ENCODE results near the gene NCAPD2. TPM values are rescaled to one million over a fixed set of nuclear protein-coding genes. Genes with fewer than 3 reads are reported as not detected.

The NCAPD2 gene
- total RNA-seq, 2 donors from 2014 or later: 35.9 to 94.1 TPM

DNA sequence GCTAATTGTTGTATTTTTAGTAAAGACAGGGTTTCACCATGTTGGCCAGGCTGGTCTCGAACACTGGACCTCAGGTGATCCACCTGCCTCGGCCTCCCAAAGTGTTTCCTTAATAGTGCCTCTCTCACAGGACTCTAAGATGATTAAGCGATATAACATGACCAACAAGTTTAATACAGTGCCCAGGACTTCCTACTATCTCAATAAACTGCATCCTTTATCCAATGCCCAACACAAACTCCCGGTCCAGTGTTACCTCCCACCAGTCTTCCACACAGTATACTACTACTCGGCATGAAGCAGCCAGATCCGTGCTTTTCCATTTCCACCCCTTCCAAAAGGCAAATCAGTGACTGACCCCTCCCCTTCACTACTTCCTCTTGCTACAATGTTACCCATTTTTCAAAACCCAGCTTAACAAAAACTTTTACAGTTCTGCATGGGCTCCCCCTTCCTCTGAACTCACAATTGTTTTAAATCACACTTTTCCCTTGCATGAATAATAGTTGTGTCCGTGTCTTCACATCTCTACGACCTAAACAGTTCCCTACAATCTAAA, 73.3 kb downstream of the NCAPD2 start:
- peak overlapping the region; percentile 92 to 97 for H3K9ac ChIP-seq (ENCODE audit: low read depth in 2 of 2, low read length in 2 of 2)
- H3K27me3 ChIP-seq: no peaks in the 10 kb centered on the region
- DNase-seq: no peak
- intact Hi-C loops (cut with DNase I): no loop called here
- H3K36me3 ChIP-seq: peaks cover 7% of the 10 kb centered on the region
- no peaks in the 10 kb centered on the region for H3K4me1 ChIP-seq
- H3K4me3 ChIP-seq: peak overlapping the region; percentile 80
- H3K9me3 ChIP-seq: no peaks in the 10 kb centered on the region
- TF ChIP-seq, protein P1, sequence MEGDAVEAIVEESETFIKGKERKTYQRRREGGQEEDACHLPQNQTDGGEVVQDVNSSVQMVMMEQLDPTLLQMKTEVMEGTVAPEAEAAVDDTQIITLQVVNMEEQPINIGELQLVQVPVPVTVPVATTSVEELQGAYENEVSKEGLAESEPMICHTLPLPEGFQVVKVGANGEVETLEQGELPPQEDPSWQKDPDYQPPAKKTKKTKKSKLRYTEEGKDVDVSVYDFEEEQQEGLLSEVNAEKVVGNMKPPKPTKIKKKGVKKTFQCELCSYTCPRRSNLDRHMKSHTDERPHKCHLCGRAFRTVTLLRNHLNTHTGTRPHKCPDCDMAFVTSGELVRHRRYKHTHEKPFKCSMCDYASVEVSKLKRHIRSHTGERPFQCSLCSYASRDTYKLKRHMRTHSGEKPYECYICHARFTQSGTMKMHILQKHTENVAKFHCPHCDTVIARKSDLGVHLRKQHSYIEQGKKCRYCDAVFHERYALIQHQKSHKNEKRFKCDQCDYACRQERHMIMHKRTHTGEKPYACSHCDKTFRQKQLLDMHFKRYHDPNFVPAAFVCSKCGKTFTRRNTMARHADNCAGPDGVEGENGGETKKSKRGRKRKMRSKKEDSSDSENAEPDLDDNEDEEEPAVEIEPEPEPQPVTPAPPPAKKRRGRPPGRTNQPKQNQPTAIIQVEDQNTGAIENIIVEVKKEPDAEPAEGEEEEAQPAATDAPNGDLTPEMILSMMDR (IDR thresholded peaks at IDR 0.05): no peak
- peak overlapping the region; percentile 92 for H3K27ac ChIP-seq

DNA sequence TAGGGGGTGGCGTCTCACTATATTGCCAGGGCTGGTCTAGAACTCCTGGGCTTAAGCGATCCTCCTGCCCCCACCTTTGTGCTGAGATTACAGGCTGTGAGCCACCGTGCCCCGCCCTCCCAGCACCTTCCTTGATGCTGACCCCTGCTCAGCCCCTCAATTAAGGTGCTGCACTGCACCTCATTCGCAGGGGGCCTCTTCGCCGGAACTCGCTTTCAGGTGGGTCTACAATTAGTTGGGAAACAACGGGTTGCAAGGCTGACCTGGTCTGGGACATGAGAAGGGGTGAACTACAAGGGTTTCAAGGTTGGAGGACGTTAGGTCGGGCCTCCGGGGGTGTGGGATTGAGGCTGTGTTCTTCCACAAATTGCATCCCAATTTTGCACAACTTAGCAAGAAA, 75.4 kb downstream of the NCAPD2 start:
- H3K27me3 ChIP-seq: no peaks in the 10 kb centered on the region
- H3K4me1 ChIP-seq: no peaks in the 10 kb centered on the region
- TF ChIP-seq, protein P1 (IDR thresholded peaks at IDR 0.05): no peak
- intact Hi-C loops (cut with DNase I): no loop called here
- no peak overlapping the region for H3K9ac ChIP-seq (ENCODE audit: low read depth in 2 of 2, low read length in 2 of 2)
- H3K27ac ChIP-seq: no peak overlapping the region
- no peak for DNase-seq
- no peak overlapping the region for H3K4me3 ChIP-seq
- peaks cover 17% of the 10 kb centered on the region for H3K36me3 ChIP-seq
- no peaks in the 10 kb centered on the region for H3K9me3 ChIP-seq

DNA sequence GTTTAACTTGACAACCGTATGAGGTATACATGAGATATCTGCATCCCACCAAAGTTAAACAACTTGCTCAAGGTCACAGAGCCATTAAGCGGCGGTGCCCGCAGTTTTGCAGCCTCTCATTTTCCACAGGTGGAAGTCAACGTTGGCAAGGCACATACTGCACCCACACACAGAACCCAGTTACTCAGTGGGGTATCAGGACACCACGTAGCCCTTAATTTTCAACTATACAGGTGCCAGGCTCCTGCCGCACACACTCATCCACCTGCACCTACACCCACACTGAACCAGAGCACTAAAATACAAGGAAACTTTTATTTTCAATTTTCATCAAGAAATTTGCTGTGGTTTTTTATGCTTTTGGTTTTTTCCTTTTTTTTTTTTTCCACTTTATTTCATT, 75.9 kb downstream of the NCAPD2 start:
- TF ChIP-seq, protein P1 (IDR thresholded peaks at IDR 0.05): no peak
- no peaks in the 10 kb centered on the region for H3K27me3 ChIP-seq
- no peak for DNase-seq
- intact Hi-C loops (cut with DNase I): loop anchor here (5.0 kb wide), 1 partner anchor 38 kb away; the partner anchor contains the start of gene CHD4
- H3K4me1 ChIP-seq: no peaks in the 10 kb centered on the region
- no peaks in the 10 kb centered on the region for H3K9me3 ChIP-seq
- no peak overlapping the region for H3K4me3 ChIP-seq
- H3K27ac ChIP-seq: no peak overlapping the region
- H3K9ac ChIP-seq (ENCODE audit: low read depth in 2 of 2, low read length in 2 of 2): no peak overlapping the region
- H3K36me3 ChIP-seq: peaks cover 17% of the 10 kb centered on the region

DNA sequence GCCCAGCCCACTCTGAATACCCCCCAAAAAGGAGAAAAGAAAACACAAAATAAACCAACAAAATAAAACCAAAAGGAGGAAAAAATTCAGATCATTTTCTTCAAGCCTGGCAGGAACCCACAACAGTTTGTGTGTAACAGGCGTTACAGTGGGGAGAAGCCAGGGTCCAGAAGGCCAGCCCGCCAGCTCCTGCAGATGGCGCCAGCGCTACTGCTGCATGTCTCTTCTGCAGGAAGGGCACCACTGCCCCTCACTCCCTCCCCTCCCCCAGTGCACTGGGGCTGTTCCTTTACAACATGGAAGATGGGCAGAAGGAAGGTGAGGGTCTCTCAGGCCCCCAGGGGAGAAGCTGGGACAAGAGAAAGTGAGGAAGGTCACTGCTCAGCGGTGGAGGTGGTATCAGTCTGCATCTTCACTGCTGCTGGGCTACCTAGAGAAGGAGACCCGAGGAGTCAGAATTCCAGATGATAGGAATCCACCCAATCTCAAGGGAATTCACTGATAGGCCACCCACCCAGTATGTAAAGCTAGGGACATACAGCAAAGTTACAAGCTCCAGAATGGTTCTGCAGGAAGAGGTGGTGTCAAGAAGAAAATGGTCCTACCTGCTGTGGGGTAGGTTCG, 76.5 kb downstream of the NCAPD2 start:
- H3K36me3 ChIP-seq: peaks cover 17% of the 10 kb centered on the region
- no peak overlapping the region for H3K27ac ChIP-seq

DNA sequence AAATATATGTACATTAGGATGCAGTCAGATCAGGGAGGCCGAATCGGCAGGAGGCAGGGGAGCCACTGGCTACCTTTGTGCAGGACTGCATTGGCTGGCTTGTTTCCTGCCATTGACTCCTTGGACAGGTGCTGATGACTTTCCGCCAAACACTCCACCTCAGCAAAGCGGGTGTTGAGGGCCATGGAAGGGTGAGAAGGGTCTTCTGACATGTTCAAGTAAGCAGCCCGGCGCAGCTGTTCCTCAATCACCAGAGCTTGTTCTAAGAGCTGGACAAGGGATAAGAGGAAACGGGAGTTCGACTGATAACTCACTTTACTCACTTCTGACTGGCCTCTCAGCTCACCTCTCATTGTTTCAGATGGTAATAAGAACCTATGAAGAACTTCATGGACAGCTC, 79.1 kb downstream of the NCAPD2 start:
- Histone ChIP-seq H3K9ac (ENCODE audit: low read depth in 2 of 2, low read length in 2 of 2) (no peak overlapping the region), H3K9me3 (no peaks in the 10 kb centered on the region), H3K36me3 (peaks cover 27% of the 10 kb centered on the region), H3K4me1 (no peaks in the 10 kb centered on the region), H3K27me3 (no peaks in the 10 kb centered on the region), H3K4me3 (no peak overlapping the region), H3K27ac (no peak overlapping the region)
- DNase-seq: no peak
- TF ChIP-seq, protein P1 (IDR thresholded peaks at IDR 0.05): no peak
- intact Hi-C loops (cut with DNase I): loop anchor here (5.0 kb wide), 1 partner anchor 34 kb away; the partner anchor contains the start of gene CHD4

More for the DNA sequence above, 76.5 kb downstream of the NCAPD2 start:
- Histone ChIP-seq H3K4me1 (no peaks in the 10 kb centered on the region), H3K9ac (ENCODE audit: low read depth in 2 of 2, low read length in 2 of 2) (no peak overlapping the region), H3K4me3 (no peak overlapping the region), H3K27me3 (no peaks in the 10 kb centered on the region), H3K9me3 (no peaks in the 10 kb centered on the region)
- TF ChIP-seq, protein P1 (IDR thresholded peaks at IDR 0.05): peak; percentile 42
- peak; percentile 59 for DNase-seq
- intact Hi-C loops (cut with DNase I): loop anchor here (5.0 kb wide), 1 partner anchor 37 kb away; the partner anchor contains the start of gene CHD4
